Right kidney (tissue), 1 donor: ENCODE measurements around the gene CASQ1.
A peak's percentile ranks its signal among the peaks of the same experiment; 100 is the strongest.

ENCODE experiments used
- DNase-seq: peaks from one replicate; pipeline ENCODE4 v3.0.0-alpha.2; 2016

CASQ1 gene

DNA sequence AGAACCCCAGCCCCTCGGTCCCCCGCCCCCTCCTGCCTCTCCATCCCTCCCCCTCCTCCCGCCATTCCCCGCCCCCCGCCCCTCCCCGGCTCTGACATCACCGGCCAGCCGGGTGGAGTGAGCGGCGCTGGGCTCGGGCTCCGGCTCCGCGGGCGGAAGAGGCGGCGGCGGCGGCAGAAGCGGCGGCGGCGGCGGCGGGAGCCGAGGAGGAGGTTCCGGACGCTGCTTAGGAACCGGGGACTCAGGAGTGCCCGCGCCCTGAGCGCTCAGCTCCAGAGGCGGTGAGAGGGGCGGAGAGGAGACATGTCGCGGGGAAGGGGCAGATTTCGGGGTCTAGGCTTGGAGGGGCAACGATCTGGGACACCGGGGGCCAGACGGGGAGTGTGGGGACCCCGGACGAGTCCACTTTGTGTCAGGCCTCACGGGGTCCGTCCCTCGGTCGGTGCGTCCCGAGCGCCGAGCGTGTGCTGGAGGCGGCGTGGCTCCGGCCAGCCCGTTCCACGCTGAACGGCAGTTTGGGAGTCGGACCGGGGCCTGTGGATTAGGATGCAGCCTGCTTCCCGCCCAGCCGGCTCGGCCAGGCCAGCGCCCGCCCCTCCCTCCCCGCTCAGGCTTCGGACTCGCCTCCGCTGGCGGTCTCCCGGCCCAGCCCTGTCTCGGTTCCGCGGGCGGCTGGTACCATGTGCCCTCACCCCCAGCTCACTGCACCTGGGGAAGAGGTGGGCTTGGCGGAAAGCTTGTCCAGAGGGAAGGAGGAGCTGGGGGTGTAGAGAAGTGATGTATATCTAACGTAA lies 15.1 kb downstream of the CASQ1 start, which contains the start of gene PEA15:
Gene PEA15 (plus strand): TSS at position 143 of the 794 bp plus-strand sequence. CDS start 6,161 bp downstream, outside the sequence.
- DNase-seq: peak; percentile 77

GRCh38 chr1:160206036-160206389 lies 15.6 kb downstream of the CASQ1 start:
- DNase-seq: no peak

- DNase-seq: no peak
These were observed 16.2 kb downstream of the CASQ1 start for GRCh38 chr1:160206421-160207117.

GRCh38 chr1:160207118-160207650 lies 16.8 kb downstream of the CASQ1 start:
- no peak for DNase-seq

DNA sequence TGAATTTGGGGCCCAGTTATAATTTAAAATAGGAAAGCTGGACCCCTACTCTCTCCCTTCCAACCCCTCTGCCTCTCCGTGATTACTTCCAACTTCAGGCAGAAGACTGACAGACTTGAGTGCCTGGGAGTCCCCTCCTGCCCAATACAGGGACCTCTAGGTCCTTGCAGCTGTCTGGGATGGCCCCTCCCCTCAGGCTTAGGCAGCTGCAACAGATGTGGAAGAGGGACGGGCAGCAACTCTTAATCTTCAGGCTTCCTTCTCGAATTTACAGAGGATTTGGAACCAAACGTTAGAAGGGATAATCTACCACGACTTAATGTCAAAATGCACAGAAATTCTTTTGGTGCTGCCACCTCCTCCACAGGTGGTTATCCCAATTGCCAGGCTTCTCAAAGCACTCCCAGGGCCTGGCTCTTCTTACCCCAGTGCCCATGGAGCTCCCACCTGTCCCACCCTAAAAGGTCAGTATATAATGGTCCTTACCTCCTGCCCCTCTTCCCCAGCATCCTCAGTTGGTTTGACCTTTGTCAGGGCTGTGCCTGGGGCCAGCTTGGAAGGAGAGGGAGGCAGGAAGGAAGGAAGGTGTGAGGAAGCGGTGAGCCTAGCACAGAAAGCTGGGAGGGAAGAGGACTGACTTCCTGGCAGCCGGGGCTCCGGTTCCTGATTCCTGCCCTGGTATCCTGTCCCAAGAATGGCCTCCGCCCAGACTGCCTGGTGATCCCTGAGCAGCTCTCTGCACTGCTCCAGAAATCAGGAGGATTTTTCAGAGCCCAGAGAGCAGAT lies 17.6 kb downstream of the CASQ1 start:
- DNase-seq: no peak

- DNase-seq: no peak
These were observed 18.4 kb downstream of the CASQ1 start for GRCh38 chr1:160208557-160209320.

DNA sequence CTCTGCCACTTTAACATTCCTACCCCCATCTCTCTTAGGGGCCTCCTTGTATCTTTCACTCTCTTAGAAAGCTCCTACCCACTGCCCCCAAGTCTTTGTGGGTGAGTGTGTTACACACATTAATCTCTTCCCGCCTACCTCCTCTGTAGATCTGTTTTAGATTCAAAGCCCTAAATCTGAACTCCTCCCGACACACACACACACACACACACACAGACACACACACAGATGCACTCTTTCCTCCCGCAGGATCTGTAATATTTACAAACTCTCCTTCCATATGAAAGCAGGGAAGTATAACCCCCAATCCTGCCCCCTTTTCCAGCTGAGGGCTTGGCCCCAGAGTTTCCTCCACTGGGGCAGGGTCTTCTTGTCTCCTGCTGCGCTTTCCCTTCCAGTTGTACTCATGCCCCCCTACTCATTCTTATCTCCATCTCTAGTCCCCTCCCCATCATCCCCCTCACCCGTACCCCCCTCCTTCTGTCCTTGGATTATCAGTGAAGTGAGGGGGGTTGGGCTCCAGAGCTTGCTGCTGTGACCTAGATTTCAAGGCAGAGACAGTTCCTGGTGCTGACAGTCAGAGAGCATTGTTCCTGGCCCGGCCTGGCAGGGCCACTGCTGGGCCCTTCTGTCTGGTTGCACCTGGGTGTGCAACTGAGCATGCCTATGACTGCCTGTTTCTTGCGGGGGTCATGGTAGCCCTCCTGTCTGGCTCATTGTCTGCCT lies 19.1 kb downstream of the CASQ1 start:
- DNase-seq: no peak

GRCh38 chr1:160210561-160210960 lies 20.2 kb downstream of the CASQ1 start:
- DNase-seq: no peak

DNA sequence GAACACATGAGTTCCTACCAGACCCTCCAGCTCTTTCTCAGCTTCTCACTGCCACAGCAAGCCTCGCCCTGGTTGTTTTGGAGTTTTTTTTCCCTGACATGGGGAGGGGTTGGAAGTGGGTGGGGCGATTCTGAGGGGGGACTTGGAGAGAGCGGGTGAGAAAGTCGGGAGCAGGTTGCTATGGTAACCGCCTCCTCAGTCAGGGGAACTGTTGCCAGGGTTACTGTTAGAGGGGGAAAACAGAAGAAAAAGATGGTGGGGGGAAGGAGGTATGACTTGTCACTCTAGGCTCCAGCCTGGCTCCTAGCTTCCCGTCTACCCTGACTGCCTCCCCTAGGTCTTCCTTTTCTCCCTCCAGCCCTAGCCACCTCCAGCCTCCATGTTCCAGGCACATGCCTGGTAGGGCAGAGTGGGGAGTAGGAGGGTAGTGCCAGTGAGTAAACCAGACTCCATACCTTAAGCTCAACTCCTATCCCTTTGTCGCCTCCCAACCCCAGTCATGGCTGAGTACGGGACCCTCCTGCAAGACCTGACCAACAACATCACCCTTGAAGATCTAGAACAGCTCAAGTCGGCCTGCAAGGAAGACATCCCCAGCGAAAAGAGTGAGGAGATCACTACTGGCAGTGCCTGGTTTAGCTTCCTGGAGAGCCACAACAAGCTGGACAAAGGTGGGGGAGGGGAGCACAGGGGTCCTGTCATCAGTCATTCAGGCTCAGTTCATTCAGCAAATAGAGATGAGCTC lies 20.8 kb downstream of the CASQ1 start:
- no peak for DNase-seq

DNA sequence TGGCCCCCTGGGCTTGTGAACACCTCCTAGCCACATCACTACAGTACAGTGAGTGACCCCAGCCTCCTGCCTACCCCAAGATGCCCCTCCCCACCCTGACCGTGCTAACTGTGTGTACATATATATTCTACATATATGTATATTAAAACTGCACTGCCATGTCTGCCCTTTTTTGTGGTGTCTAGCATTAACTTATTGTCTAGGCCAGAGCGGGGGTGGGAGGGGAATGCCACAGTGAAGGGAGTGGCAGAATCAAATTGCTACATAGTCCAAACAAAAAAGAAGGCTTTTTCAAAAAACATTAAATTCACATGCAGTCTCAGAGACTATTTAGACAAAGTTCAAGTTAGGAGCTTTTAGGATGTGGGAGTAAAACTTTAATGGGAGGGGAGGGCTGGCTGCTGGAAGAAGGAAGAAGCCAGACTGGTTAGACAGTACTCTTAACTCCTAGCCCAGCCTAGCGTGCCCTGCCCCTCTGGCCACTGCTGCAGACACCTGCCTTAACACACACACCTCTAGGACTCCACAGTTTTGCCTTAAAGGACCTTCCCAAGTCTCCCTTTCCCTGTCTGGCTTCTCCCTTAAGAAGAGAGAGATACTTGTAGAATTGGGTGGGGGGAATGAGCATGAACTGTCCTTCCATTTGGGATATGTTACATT lies 24.2 kb downstream of the CASQ1 start:
- DNase-seq: no peak

DNA sequence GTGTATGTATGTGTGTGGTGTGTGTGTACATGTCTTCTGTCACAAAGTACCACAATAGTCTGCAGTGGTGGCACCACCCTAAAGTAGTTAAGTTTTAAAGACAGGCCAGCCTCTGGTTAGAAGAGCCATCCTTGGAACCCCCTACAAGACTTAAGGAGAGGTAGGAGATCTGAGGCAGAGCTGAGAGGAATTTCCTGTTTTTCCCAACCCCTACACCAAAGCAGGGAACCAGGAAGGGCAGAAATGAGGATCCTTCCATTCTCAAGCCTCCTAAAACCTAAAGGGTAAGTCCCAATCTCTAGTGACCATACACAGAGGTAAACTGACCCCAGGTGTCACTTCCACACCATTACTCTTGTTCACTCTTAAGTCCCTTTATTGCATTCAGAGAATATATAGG lies 25.9 kb downstream of the CASQ1 start:
- DNase-seq: no peak

- no peak for DNase-seq
These were observed 27.2 kb downstream of the CASQ1 start for GRCh38 chr1:160217481-160218051.

DNA sequence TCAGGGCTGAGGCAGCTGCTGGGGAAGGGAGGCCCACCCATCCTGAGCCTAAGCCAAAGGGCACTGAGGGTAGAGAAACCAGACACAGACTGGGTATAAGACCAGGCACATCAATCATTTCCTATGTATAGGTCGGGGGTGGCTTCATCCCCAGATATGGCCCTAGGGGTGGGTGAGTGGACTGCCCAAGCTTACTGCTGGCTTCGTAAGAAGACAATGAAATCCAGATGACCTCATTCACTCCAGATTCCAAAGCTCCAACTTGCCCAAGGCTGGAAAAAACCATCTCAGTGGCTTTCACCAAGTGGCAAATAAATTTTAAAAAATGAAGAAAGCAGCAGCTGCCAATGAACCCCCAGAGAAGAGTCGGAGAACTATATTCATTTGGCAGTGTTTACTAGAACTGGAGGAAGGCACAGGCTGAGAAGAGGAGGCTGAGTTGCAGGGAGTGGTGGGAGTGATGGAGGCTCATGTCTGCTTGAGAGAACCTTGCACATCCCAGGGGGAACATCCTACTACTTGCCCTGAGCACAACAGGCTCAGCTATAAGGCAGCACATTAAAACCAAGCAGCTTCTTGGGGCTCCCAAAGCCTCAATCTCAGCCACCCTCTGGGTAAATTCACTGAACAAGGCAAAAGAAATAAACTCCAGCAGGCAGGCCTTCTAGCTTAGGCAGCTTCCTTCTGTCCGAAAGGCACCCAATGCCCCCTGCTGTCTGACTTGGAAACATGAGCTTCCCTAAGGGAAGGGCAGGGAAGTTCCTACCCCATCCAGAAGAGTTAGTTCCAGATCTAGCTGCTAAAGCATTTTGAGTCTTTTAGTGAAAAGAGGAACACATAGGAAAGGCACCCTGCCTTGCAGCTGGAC lies 28.9 kb downstream of the CASQ1 start:
- no peak for DNase-seq

- no peak for DNase-seq
These were observed 29.9 kb downstream of the CASQ1 start for GRCh38 chr1:160220301-160220700.

DNA sequence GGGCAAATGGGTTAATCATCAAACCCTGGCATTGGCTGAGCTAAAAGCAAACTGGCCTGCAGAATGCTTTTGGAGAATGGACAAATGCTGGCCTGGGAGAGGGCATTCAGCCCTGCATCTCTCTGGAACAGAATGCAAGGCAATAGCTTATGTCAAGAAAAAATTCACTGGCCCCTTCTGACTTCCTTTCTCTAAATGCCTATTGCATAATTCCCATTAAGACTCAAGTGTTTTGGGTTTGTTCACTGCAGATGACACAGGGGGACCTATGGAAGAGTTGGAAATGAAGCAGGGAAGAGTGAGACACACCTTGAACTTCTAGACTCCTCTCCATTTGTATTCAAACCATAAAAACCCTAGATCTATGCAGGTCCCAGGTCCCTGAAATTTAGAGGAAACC lies 30.7 kb downstream of the CASQ1 start:
- DNase-seq: no peak

- DNase-seq: no peak
These were observed 32.2 kb downstream of the CASQ1 start for GRCh38 chr1:160222546-160222945.

- DNase-seq: no peak
These were observed 34.2 kb downstream of the CASQ1 start for GRCh38 chr1:160224606-160225005.

DNA sequence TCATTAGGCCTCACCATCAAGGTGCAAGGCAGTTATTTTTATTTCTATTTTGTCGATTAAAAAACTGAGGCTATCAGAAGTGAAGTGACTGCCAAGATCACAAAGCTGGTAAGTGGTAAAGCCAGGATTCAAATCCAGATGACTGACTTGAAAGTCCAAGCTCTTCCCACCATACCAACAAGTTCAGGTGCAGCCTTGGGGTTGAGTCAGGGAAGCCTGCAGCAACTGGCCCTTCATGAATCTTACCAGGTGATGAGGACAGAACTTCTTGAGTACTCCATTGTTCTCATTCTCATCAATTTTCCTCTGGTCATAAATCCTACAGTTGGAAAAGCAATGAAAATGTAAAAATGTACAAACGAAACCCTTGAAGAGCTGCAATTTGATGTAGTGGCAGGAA lies 35.0 kb downstream of the CASQ1 start:
- no peak for DNase-seq

GRCh38 chr1:160226623-160227022 lies 36.2 kb downstream of the CASQ1 start:
- no peak for DNase-seq
